Hepatocyte (in vitro differentiated cells): ENCODE results near the gene ZNF148.

Source experiments
- EZH2phosphoT487 ChIP-seq: fragments of 200-600 bp; sonication (generic); IDR thresholded peaks from one replicate; pipeline ENCODE4 v1.6.1; 2018; ENCODE audit warnings: antibody characterized with exemption, mild to moderate bottlenecking, low read depth, moderate library complexity; ENCODE audit not compliant: unreplicated experiment, severe bottlenecking
- TF ChIP-seq, protein P1 (sequence below): fragments of 200-600 bp; sonication (generic); IDR thresholded peaks from 2 replicates; pipeline ENCODE4 v1.5.1; 2016; ENCODE audit warnings: antibody characterized with exemption, mild to moderate bottlenecking; ENCODE audit not compliant: poor library complexity

DNA sequence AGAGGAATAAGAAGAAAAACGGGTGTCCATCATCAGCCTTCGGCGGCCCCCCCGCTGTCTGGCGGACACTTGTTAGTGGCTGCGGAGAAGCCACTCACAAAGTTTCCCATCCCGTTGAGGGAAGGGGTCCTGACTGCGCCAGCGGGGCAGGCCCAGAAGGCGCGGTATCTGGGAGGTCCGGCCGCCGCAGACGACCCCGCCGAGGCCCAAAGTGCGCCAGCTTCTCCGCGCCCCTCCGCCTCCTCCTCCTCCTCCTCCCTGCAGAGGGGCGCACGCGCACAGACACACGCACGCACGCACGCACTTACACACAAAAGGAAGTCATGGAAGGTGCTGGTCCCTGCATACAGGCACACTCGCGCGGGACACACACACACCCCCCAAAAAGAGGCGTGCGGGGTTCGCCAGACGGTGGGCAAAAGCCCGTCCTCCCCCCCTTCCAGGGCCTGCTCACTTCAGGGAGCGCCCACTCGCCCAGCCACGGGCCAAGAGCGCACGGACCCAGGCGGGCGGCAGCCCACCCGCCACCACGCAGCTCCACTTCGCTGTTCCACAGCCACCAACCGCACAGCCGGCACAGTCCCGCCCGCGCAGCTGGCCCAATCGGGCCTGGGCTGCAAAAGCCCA, 18.0 kb downstream of the ZNF148 start:
- TF ChIP-seq, protein P1, sequence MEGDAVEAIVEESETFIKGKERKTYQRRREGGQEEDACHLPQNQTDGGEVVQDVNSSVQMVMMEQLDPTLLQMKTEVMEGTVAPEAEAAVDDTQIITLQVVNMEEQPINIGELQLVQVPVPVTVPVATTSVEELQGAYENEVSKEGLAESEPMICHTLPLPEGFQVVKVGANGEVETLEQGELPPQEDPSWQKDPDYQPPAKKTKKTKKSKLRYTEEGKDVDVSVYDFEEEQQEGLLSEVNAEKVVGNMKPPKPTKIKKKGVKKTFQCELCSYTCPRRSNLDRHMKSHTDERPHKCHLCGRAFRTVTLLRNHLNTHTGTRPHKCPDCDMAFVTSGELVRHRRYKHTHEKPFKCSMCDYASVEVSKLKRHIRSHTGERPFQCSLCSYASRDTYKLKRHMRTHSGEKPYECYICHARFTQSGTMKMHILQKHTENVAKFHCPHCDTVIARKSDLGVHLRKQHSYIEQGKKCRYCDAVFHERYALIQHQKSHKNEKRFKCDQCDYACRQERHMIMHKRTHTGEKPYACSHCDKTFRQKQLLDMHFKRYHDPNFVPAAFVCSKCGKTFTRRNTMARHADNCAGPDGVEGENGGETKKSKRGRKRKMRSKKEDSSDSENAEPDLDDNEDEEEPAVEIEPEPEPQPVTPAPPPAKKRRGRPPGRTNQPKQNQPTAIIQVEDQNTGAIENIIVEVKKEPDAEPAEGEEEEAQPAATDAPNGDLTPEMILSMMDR: no peak
- no peak for TF ChIP-seq EZH2phosphoT487
